HepG2 (cell line): ENCODE measurements around the gene CLCA1.

Experiments used
- ARNT2 ChIP-seq: sonication (generic); formaldehyde crosslinking; IDR thresholded peaks from 2 replicates; pipeline ENCODE4 v1.8.0; 2022; ENCODE audit warnings: mild to moderate bottlenecking, low read depth, missing genetic modification reagents, moderate library complexity
- TF ChIP-seq, protein P1 (sequence below): sonication (generic); formaldehyde crosslinking; IDR thresholded peaks from 2 replicates; pipeline ENCODE4 v1.4.0; 2020; ENCODE audit warnings: mild to moderate bottlenecking, missing genetic modification reagents

- TF ChIP-seq, protein P1, sequence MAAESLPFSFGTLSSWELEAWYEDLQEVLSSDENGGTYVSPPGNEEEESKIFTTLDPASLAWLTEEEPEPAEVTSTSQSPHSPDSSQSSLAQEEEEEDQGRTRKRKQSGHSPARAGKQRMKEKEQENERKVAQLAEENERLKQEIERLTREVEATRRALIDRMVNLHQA: no peak
- no peak for TF ChIP-seq ARNT2 (CRISPR knock-in tag)
Measured at GRCh38 chr1:86461482-86461881, 7.2 kb upstream of the CLCA1 start.
